Psoas muscle (tissue), 8 donors: Measurements from ENCODE around the gene MPPED1. TPM values are rescaled to one million over a fixed set of nuclear protein-coding genes. Genes with fewer than 3 reads are reported as not detected.

ENCODE experiments used
- ATAC-seq, 4 donors: fragments of 200-7000 bp; cut with Tn5 transposase; one replicate each; pipeline ENCODE4 v1.9.1; 2020; ENCODE audit warnings: moderate library complexity in 3 of 4, mild to moderate bottlenecking in 2 of 4
- DNase-seq, 2 donors: peaks; one replicate each; pipeline ENCODE4 v3.0.0-alpha.2; 2020
- H3K27ac ChIP-seq: fragments of 200-600 bp; one replicate; pipeline ENCODE4 v1.8.0; 2022
- H3K27me3 ChIP-seq, 3 donors: fragments of 200-600 bp in 1 of 3; one replicate each; pipeline versions ENCODE4 v1.6.1 to v1.8.0; 2013 to 2022; ENCODE audit warnings: low read length in 2 of 3, mild to moderate bottlenecking in 2 of 3, moderate library complexity in 1 of 3; ENCODE audit not compliant: insufficient read depth in 3 of 3
- H3K36me3 ChIP-seq, 2 donors: fragments of 200-600 bp in 1 of 2; one replicate each; pipeline versions ENCODE4 v1.6.1 to v1.8.0; 2013 to 2022; ENCODE audit warnings: low read depth in 1 of 2, mild to moderate bottlenecking in 1 of 2, moderate library complexity in 1 of 2; ENCODE audit not compliant: insufficient read depth in 1 of 2
- H3K4me1 ChIP-seq: fragments of 200-600 bp; one replicate; pipeline ENCODE4 v1.8.0; 2022
- H3K4me3 ChIP-seq: fragments of 200-600 bp; one replicate; pipeline ENCODE4 v1.8.0; 2022; ENCODE audit warnings: mild to moderate bottlenecking
- H3K9me3 ChIP-seq: fragments of 200-600 bp; one replicate; pipeline ENCODE4 v1.8.0; 2022
- CTCF ChIP-seq: fragments of 200-600 bp; IDR thresholded peaks from one replicate; pipeline ENCODE4 v1.8.0; 2022; ENCODE audit warnings: antibody characterized with exemption
- WGBS, 3 donors: extraction: QIAGEN DNeasy Blood & Tissue Kit; methylation state at CpG; one replicate each; pipeline versions ENCODE4 v1.1.6 to v1.1.7; 2013; 5-methylcytosine and 5-hydroxymethylcytosine counted together
- intact Hi-C, 2 donors: fragments of 100-400 bp; cut with DNase I; formaldehyde crosslinking; loops; one replicate each; pipeline versions ENCODE4 v1.11.0 to v1.14.2; 2022
- polyA plus RNA-seq, 3 donors: library from polyadenylated mRNA; stranded (reverse); fragments of 200-250 nt; gene quantifications; one replicate each; pipeline ENCODE4 v1.2.3, GENCODE V29; 2013
- total RNA-seq, 4 donors: library from RNA; stranded (reverse); fragmentation: NEBNext Ultra II Directional in 2 of 4; extraction: Animal tissue kit (Norgen Biotek cat#: 25700) in 2 of 4; gene quantifications; one replicate each; pipeline versions ENCODE4 v1.2.1 to v1.2.4, GENCODE V29; 2021 to 2023
- donor health status: healthy with polysubstance abuse.
- donor health status: DM: no; HTN: no; CAD: no; lungs with moderate emphysema.
- donor health status: Bipolar disorder and iron deficiency.
- donor health status: healthy.
- donor health status: DM: yes; HTN: yes; CAD: no.
- donor health status: DM: no; HTN: no; CAD: no.
- donor health status: DM: no; HTN: no; CAD: no.
- donor health status: DM: yes; HTN: yes; CAD: no.

MPPED1 gene
- total and polyA plus RNA-seq, 7 donors, result 0.04 to 0.10 TPM; not detected in 5

GRCh38 chr22:43533156-43533530 lies 121.3 kb downstream of the MPPED1 start:
- ATAC-seq, result no peak
- Histone ChIP-seq H3K36me3 (no peaks in the 10 kb centered on the region), H3K27me3 (peaks cover 0 to 2% (median under 1%) of the 10 kb centered on the region in 3 donors), H3K4me3 (no peak overlapping the region), H3K27ac (no peak overlapping the region), H3K9me3 (peaks cover 2% of the 10 kb centered on the region), H3K4me1 (no peaks in the 10 kb centered on the region)
- 77 to 83% (median 81%) methylated on average over 3 of the region's 3 CpGs for WGBS, 3 donors
- DNase-seq, result no peak
- TF ChIP-seq CTCF, result no peak
- intact Hi-C loops, result no loop called here

GRCh38 chr22:43533656-43534428 lies 122.0 kb downstream of the MPPED1 start:
- intact Hi-C loops, result no loop called here
- Histone ChIP-seq H3K36me3 (no peaks in the 10 kb centered on the region), H3K27me3 (peaks cover 0 to 2% (median 0%) of the 10 kb centered on the region in 3 donors), H3K27ac (no peak overlapping the region), H3K4me3 (no peak overlapping the region), H3K9me3 (peaks cover 2% of the 10 kb centered on the region), H3K4me1 (no peaks in the 10 kb centered on the region)
- no peak for ATAC-seq
- no peak for TF ChIP-seq CTCF
- 93% methylated on average over 10 of the region's 10 CpGs for WGBS, 3 donors
- DNase-seq, result no peak

- H3K27ac ChIP-seq, result no peak overlapping the region
- H3K36me3 ChIP-seq, result no peaks in the 10 kb centered on the region
- H3K27me3 ChIP-seq, result no peaks in the 10 kb centered on the region
- 85 to 87% (median 86%) methylated on average over 6 of the region's 6 CpGs for WGBS, 3 donors
- ATAC-seq, result no peak
- no peak for DNase-seq
- no peak overlapping the region for H3K4me3 ChIP-seq
- intact Hi-C loops, result no loop called here
- TF ChIP-seq CTCF, result no peak
- H3K4me1 ChIP-seq, result no peaks in the 10 kb centered on the region
- H3K9me3 ChIP-seq, result peaks cover 2% of the 10 kb centered on the region
Measured at GRCh38 chr22:43534916-43535315, 123.1 kb downstream of the MPPED1 start.

- H3K4me3 ChIP-seq, result no peak overlapping the region
- H3K4me1 ChIP-seq, result no peaks in the 10 kb centered on the region
- intact Hi-C loops, result no loop called here
- H3K36me3 ChIP-seq, result no peaks in the 10 kb centered on the region
- H3K27me3 ChIP-seq, result no peaks in the 10 kb centered on the region
- WGBS, 3 donors, result 87 to 88% (median 88%) methylated on average over 7 of the region's 7 CpGs
- ATAC-seq (no peak), DNase-seq (no peak)
- no peak for TF ChIP-seq CTCF
- no peak overlapping the region for H3K27ac ChIP-seq
- peaks cover 2% of the 10 kb centered on the region for H3K9me3 ChIP-seq
Measured at GRCh38 chr22:43535336-43535735, 123.5 kb downstream of the MPPED1 start.

- no peak for TF ChIP-seq CTCF
- intact Hi-C loops, result no loop called here
- no peaks in the 10 kb centered on the region for H3K4me1 ChIP-seq
Measured at GRCh38 chr22:43535741-43536140, 123.9 kb downstream of the MPPED1 start.

More at GRCh38 chr22:43535741-43536140, 123.9 kb downstream of the MPPED1 start:
- ATAC-seq, result no peak
- H3K4me3 ChIP-seq, result no peak overlapping the region
- H3K9me3 ChIP-seq, result peaks cover 2% of the 10 kb centered on the region
- no peaks in the 10 kb centered on the region for H3K27me3 ChIP-seq
- WGBS, 3 donors, result 63 to 74% (median 63%) methylated on average over 5 of the region's 5 CpGs
- no peak overlapping the region for H3K27ac ChIP-seq
- DNase-seq, result no peak
- no peaks in the 10 kb centered on the region for H3K36me3 ChIP-seq
